Nephron (organoid): Measurements from ENCODE around the gene PEX16.
A peak's percentile ranks its signal among the peaks of the same experiment; 100 is the strongest.

Source experiments
- H3K27ac Mint-ChIP-seq, 3 experiments: 2 replicates each; pipeline ENCODE4 v1.8.0; 2020; ENCODE audit warnings: mixed read lengths in 3 of 3, mild to moderate bottlenecking in 2 of 3, moderate library complexity in 1 of 3
- H3K27me3 Mint-ChIP-seq: 2 replicates; pipeline ENCODE4 v1.8.0; 2021; ENCODE audit warnings: low read depth, mild to moderate bottlenecking, moderate library complexity, mixed read lengths
- H3K36me3 Mint-ChIP-seq: 2 replicates; pipeline ENCODE4 v1.8.0; 2020; ENCODE audit warnings: low read depth, mixed read lengths
- H3K4me1 Mint-ChIP-seq: 2 replicates; pipeline ENCODE4 v1.8.0; 2020; ENCODE audit warnings: mixed read lengths
- H3K4me3 Mint-ChIP-seq, 3 experiments: 2 replicates each; pipeline ENCODE4 v1.8.0; 2020; ENCODE audit warnings: mild to moderate bottlenecking in 3 of 3, mixed read lengths in 3 of 3, moderate library complexity in 2 of 3
- H3K9me3 Mint-ChIP-seq: 2 replicates; pipeline ENCODE4 v1.8.0; 2020; ENCODE audit warnings: mixed read lengths
- CTCF ChIP-seq, 3 experiments: fragments of 200-600 bp; sonication (generic); IDR thresholded peaks; one replicate each; pipeline ENCODE4 v1.5.0; 2021; ENCODE audit warnings: antibody characterized with exemption in 3 of 3; ENCODE audit not compliant: unreplicated experiment in 3 of 3

The PEX16 gene

DNA sequence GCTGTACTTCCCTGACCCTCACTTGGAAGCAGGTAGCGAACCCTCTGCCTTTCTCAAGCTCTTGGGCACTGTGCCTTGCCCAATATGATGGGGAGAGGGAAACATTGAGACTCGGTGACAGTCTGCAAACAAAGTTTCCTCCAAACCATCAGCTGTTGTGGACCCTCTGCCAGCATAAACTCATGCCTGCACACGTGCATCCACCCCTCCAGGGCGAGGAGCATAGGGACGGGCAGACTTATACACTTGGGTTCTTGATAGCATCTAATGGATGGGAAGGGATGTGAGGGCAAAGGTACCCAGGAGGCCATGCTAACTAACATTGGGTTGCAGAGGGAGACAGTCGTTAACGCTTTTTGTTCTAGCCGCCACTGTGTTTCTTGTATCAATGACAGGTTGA, 40.5 kb downstream of the PEX16 start:
- H3K36me3 Mint-ChIP-seq = peaks cover 53% of the 10 kb centered on the region
- peaks cover 13% of the 10 kb centered on the region for H3K4me1 Mint-ChIP-seq
- no peak for TF ChIP-seq CTCF (IDR thresholded peaks at IDR 0.05; ENCODE audit: unreplicated experiment in 3 of 3)
- no peak overlapping the region for H3K4me3 Mint-ChIP-seq
- H3K27me3 Mint-ChIP-seq = no peaks in the 10 kb centered on the region
- no peaks in the 10 kb centered on the region for H3K9me3 Mint-ChIP-seq
- H3K27ac Mint-ChIP-seq = no peak overlapping the region

DNA sequence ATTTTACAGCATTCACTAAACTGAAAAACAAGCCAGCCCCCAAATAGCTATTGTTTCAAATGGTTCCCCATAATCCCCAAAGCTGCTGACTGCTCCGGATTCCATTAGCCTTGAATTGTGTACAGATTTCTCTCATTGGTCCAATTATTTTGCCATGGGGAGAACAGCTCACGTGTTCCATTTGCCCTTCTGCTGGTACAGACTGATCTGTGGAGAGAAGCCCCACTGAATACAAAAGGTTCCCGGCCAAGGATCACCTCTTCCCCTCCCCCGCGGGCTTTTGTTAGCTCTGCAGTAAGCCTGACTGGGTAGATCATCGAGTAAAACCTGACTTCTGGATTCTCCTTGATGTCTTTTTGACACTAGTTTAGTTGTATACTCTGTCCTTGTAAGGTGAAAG, 41.3 kb downstream of the PEX16 start:
- no peak overlapping the region for H3K27ac Mint-ChIP-seq
- H3K4me3 Mint-ChIP-seq = no peak overlapping the region

GRCh38 chr11:45872651-45873356, 44.9 kb downstream of the PEX16 start:
- Mint-ChIP-seq H3K9me3 (no peaks in the 10 kb centered on the region), H3K27ac (no peak overlapping the region), H3K27me3 (no peaks in the 10 kb centered on the region), H3K4me1 (no peaks in the 10 kb centered on the region), H3K4me3 (no peak overlapping the region), H3K36me3 (peaks cover 43% of the 10 kb centered on the region)
- peak; percentile 53 to 62 (median 57) for TF ChIP-seq CTCF (IDR thresholded peaks at IDR 0.05; ENCODE audit: unreplicated experiment in 3 of 3)

More for the DNA sequence above, 41.3 kb downstream of the PEX16 start:
- no peaks in the 10 kb centered on the region for H3K27me3 Mint-ChIP-seq
- H3K9me3 Mint-ChIP-seq = no peaks in the 10 kb centered on the region
- TF ChIP-seq CTCF (IDR thresholded peaks at IDR 0.05; ENCODE audit: unreplicated experiment in 3 of 3) = no peak
- H3K36me3 Mint-ChIP-seq = peaks cover 51% of the 10 kb centered on the region
- peaks cover 13% of the 10 kb centered on the region for H3K4me1 Mint-ChIP-seq

- Mint-ChIP-seq H3K27ac (no peak overlapping the region), H3K27me3 (no peaks in the 10 kb centered on the region), H3K9me3 (no peaks in the 10 kb centered on the region), H3K4me3 (no peak overlapping the region), H3K36me3 (peaks cover 39% of the 10 kb centered on the region), H3K4me1 (no peaks in the 10 kb centered on the region)
- TF ChIP-seq CTCF (IDR thresholded peaks at IDR 0.05; ENCODE audit: unreplicated experiment in 3 of 3) = no peak
Observed at GRCh38 chr11:45871638-45872037, 46.0 kb downstream of the PEX16 start.

- Mint-ChIP-seq H3K27ac (no peak overlapping the region), H3K4me3 (no peak overlapping the region), H3K27me3 (no peaks in the 10 kb centered on the region), H3K9me3 (no peaks in the 10 kb centered on the region), H3K4me1 (no peaks in the 10 kb centered on the region), H3K36me3 (peaks cover 45% of the 10 kb centered on the region)
- no peak for TF ChIP-seq CTCF (IDR thresholded peaks at IDR 0.05; ENCODE audit: unreplicated experiment in 3 of 3)
Observed at GRCh38 chr11:45870706-45871105, 47.0 kb downstream of the PEX16 start.

- Mint-ChIP-seq H3K27ac (no peak overlapping the region), H3K36me3 (peaks cover 47% of the 10 kb centered on the region)
Observed at GRCh38 chr11:45869551-45869950, 48.1 kb downstream of the PEX16 start.

More at GRCh38 chr11:45869551-45869950, 48.1 kb downstream of the PEX16 start:
- TF ChIP-seq CTCF (IDR thresholded peaks at IDR 0.05; ENCODE audit: unreplicated experiment in 3 of 3) = no peak
- H3K9me3 Mint-ChIP-seq = no peaks in the 10 kb centered on the region
- no peaks in the 10 kb centered on the region for H3K4me1 Mint-ChIP-seq
- H3K27me3 Mint-ChIP-seq = no peaks in the 10 kb centered on the region
- H3K4me3 Mint-ChIP-seq = no peak overlapping the region
